GM12878 (cell line): ENCODE measurements around the gene CA9. TPM values are rescaled to one million over a fixed set of nuclear protein-coding genes. Genes with fewer than 3 reads are reported as not detected.

Source experiments
- ATAC-seq: fragments of 200-7000 bp; cut with Tn5 transposase; 3 replicates; pipeline ENCODE4 v1.9.1; 2020; ENCODE audit warnings: mild to moderate bottlenecking, moderate library complexity
- BruUV-seq: library from RNA; stranded (reverse); fragments of 400-500 nt; replicated peaks from 2 replicates; lab custom pipeline; 2021; lab: Mats Ljungman, UMichigan
- CTCF ChIA-PET: fragments of 300-600 bp; sonication (Branson Sonifier 250); formaldehyde crosslinking; extraction: SDS; loops from one replicate; lab custom pipeline; 2021; ENCODE audit warnings: inconsistent platforms; lab: Yijun Ruan, JAX
- POLR2A ChIA-PET: fragments of 350-600 bp; formaldehyde crosslinking; extraction: SDS; loops from one replicate; lab custom pipeline; 2021; ENCODE audit warnings: inconsistent platforms; lab: Charles Lee
- RAD21 ChIA-PET: fragments of 300-600 bp; sonication (Branson Sonifier 250); formaldehyde crosslinking; loops from one replicate; lab custom pipeline; 2023; ENCODE audit warnings: antibody characterized with exemption; ENCODE audit not compliant: unreplicated experiment; lab: Charles Lee
- SMC1A ChIA-PET: fragments of 300-600 bp; sonication (Branson Sonifier 250); formaldehyde crosslinking; loops from one replicate; lab custom pipeline; 2023; ENCODE audit not compliant: unreplicated experiment, uncharacterized antibody; lab: Charles Lee
- DNase-seq: peaks from one replicate; pipeline ENCODE4 v3.0.0-alpha.2; 2011; ENCODE audit warnings: low read depth, low spot score
- FAIRE-seq: peaks from 3 replicates; lab custom pipeline; 2011; peaks lifted over from hg19 to GRCh38; lab: Jason Lieb, UNC
- H2AFZ ChIP-seq: 2 replicates; pipeline ENCODE4 v1.6.0; 2011; ENCODE audit warnings: low read depth, low read length, control low read depth; ENCODE audit not compliant: control insufficient read depth
- H3K27ac ChIP-seq: 2 replicates; pipeline ENCODE4 v1.5.1; 2011; ENCODE audit warnings: control low read depth; ENCODE audit not compliant: control insufficient read depth, insufficient read depth
- H3K27me3 ChIP-seq, 2 experiments: replicated peaks in 1 of 2; 2 replicates each; pipeline versions ENCODE4 v1.6.0 to v1.6.1; 2011; ENCODE audit warnings: low read length in 1 of 2; ENCODE audit not compliant: control insufficient read depth in 2 of 2, insufficient read depth in 2 of 2
- H3K36me3 ChIP-seq, 2 experiments: 2 replicates each; pipeline ENCODE4 v1.5.1; 2011; ENCODE audit warnings: low read length in 1 of 2; ENCODE audit not compliant: control insufficient read depth in 2 of 2, insufficient read depth in 2 of 2
- H3K4me1 ChIP-seq: 2 replicates; pipeline ENCODE4 v1.6.1; 2011; ENCODE audit warnings: mild to moderate bottlenecking, low read length, moderate library complexity, mixed read lengths; ENCODE audit not compliant: control insufficient read depth, insufficient read depth
- H3K4me2 ChIP-seq: 2 replicates; pipeline ENCODE4 v1.6.0; 2011; ENCODE audit warnings: control low read depth; ENCODE audit not compliant: control insufficient read depth, insufficient read depth
- H3K4me3 ChIP-seq: fragments of 200-600 bp; sonication (generic); 2 replicates; pipeline ENCODE4 v1.5.1; 2016
- H3K79me2 ChIP-seq: 2 replicates; pipeline ENCODE4 v1.6.0; 2011; ENCODE audit warnings: low read length; ENCODE audit not compliant: control insufficient read depth, insufficient read depth
- H3K9ac ChIP-seq: 2 replicates; pipeline ENCODE4 v1.8.0; 2011; ENCODE audit warnings: low read length, control low read depth, mixed read lengths; ENCODE audit not compliant: control insufficient read depth, insufficient read depth
- H3K9me3 ChIP-seq: replicated peaks from 3 replicates; pipeline ENCODE4 v1.5.1; 2011; ENCODE audit warnings: mild to moderate bottlenecking, low read length; ENCODE audit not compliant: control insufficient read depth, insufficient read depth
- H4K20me1 ChIP-seq: 2 replicates; pipeline ENCODE4 v1.6.0; 2011; ENCODE audit not compliant: control insufficient read depth, insufficient read depth
- MXI1 ChIP-seq: fragments of 150-350 bp; IDR thresholded peaks from 2 replicates; pipeline ENCODE4 v1.6.1; 2011; ENCODE audit warnings: low read depth, mild to moderate bottlenecking, inconsistent platforms, low read length, improper control_type of control experiment
- POLR2A ChIP-seq: IDR thresholded peaks from 2 replicates; pipeline ENCODE4 v1.6.1; 2011; ENCODE audit warnings: low read depth, mild to moderate bottlenecking, low read length
- SPI1 ChIP-seq: IDR thresholded peaks from 2 replicates; pipeline ENCODE4 v1.6.1; 2011; ENCODE audit warnings: low read depth, mild to moderate bottlenecking, low read length, moderate library complexity, borderline replicate concordance; ENCODE audit not compliant: insufficient read depth
- TCF12 ChIP-seq: IDR thresholded peaks from 2 replicates; pipeline ENCODE4 v1.6.1; 2011; ENCODE audit warnings: low read depth, mild to moderate bottlenecking, low read length
- WGBS: methylation state at CpG from one replicate; pipeline ENCODE4 v1.1.6; 2016; ENCODE audit warnings: low lambda C conversion rate; ENCODE audit not compliant: insufficient replicate concordance, insufficient coverage; ENCODE audit errors: missing lambda C conversion rate; 5-methylcytosine and 5-hydroxymethylcytosine counted together
- in situ Hi-C: fragments of 300-500 bp; cut with MboI; formaldehyde crosslinking; loops from 9 replicates; pipeline ENCODE4 v1.14.3; 2018; ENCODE audit warnings: mixed read lengths
- intact Hi-C: fragments of 100-400 bp; cut with micrococcal nuclease; formaldehyde crosslinking; loops from one replicate; pipeline ENCODE4 v1.14.2; 2022; ENCODE audit not compliant: unreplicated experiment
- polyA plus RNA-seq, 11 experiments: library from polyadenylated mRNA; depleted of rRNA in 4 of 11; unstranded in 6 of 11; stranded (reverse) in 5 of 11; fragments of >200 nt; fragmentation: Nextera tagmentation in 4 of 11; fragmentation: Illumina TruSeq in 1 of 11; extraction: Ambion mirVana in 4 of 11; extraction: Trizol in 1 of 11; gene quantifications; 1 replicate in 1 of 11; 2 replicates in 10 of 11; pipeline versions ENCODE4 v1.2.1 to v1.2.3, GENCODE V29; 2011 to 2016; ENCODE audit warnings: inconsistent platforms in 2 of 11, missing spikeins in 2 of 11, low read depth in 1 of 11
- total RNA-seq, 4 experiments: library from RNA; depleted of rRNA in 3 of 4; stranded (reverse); fragments of >200 nt in 3 of 4; fragmentation: Illumina TruSeq in 1 of 4; extraction: Trizol in 1 of 4; gene quantifications; 2 replicates each; pipeline versions ENCODE4 v1.2.1 to v1.2.3, GENCODE V29; 2013 to 2021
- TF ChIP-seq, protein P1 (sequence below): fragments of 450-650 bp; IDR thresholded peaks from 2 replicates; pipeline ENCODE4 v1.6.1; 2017; ENCODE audit warnings: mild to moderate bottlenecking, moderate library complexity

CA9 gene
- total and polyA plus RNA-seq, 10 of the 15 experiments (the other 5 are each of a cell fraction or from before 2014, with no cell fraction given): 0.53 to 6.6 (median 1.2) TPM

DNA sequence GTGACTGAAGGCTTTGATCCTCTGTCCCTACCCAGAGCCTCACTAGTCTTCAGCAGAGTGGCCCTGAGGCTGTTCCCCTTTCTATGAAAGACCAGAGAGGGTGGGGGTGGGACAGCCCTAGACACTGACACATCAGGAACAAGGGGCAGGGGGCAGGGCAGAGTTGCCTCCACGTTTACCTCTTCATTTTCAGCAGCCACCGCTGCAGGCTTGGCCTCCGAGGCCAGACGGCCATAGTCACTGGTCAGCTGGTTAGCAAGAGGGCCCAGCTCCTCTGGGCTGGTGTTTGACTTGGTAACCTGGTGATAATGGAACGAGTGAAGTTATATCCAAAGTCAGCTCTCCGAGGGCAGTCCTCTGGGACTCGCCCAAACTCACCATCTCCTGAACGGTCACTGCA is 31.6 kb downstream of the CA9 start (continued):
- TF ChIP-seq MXI1 (no peak), TCF12 (no peak), SPI1 (no peak), POLR2A (no peak)

GRCh38 chr9:35705836-35706430 is 32.2 kb downstream of the CA9 start:
- Histone ChIP-seq H3K4me3 (no peak overlapping the region), H3K36me3 (peaks cover 56 to 64% of the 10 kb centered on the region in 2 experiments), H3K4me1 (no peaks in the 10 kb centered on the region), H3K27ac (no peak overlapping the region)
- RAD21 ChIA-PET: no interaction called here
- BruUV-seq: TSS peak; percentile 47
- POLR2A ChIA-PET: interaction anchor here (0.8 kb wide), 1 partner anchor 9 kb away, joined by 3 read pairs; no protein-coding TSS in a partner anchor
- intact Hi-C loops: no loop called here
- TF ChIP-seq, protein P1, sequence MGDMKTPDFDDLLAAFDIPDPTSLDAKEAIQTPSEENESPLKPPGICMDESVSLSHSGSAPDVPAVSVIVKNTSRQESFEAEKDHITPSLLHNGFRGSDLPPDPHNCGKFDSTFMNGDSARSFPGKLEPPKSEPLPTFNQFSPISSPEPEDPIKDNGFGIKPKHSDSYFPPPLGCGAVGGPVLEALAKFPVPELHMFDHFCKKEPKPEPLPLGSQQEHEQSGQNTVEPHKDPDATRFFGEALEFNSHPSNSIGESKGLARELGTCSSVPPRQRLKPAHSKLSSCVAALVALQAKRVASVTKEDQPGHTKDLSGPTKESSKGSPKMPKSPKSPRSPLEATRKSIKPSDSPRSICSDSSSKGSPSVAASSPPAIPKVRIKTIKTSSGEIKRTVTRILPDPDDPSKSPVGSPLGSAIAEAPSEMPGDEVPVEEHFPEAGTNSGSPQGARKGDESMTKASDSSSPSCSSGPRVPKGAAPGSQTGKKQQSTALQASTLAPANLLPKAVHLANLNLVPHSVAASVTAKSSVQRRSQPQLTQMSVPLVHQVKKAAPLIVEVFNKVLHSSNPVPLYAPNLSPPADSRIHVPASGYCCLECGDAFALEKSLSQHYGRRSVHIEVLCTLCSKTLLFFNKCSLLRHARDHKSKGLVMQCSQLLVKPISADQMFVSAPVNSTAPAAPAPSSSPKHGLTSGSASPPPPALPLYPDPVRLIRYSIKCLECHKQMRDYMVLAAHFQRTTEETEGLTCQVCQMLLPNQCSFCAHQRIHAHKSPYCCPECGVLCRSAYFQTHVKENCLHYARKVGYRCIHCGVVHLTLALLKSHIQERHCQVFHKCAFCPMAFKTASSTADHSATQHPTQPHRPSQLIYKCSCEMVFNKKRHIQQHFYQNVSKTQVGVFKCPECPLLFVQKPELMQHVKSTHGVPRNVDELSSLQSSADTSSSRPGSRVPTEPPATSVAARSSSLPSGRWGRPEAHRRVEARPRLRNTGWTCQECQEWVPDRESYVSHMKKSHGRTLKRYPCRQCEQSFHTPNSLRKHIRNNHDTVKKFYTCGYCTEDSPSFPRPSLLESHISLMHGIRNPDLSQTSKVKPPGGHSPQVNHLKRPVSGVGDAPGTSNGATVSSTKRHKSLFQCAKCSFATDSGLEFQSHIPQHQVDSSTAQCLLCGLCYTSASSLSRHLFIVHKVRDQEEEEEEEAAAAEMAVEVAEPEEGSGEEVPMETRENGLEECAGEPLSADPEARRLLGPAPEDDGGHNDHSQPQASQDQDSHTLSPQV: no peak
- TF ChIP-seq, all 136 proteins: peak for 0
- WGBS: 91% methylated on average over 7 of the region's 7 CpGs
- in situ Hi-C loops: no loop called here
- ATAC-seq (no peak), DNase-seq (no peak), FAIRE-seq (no peak)
- Histone ChIP-seq H3K9me3 (no peaks in the 10 kb centered on the region), H3K9ac (no peak overlapping the region), H2AFZ (no peak overlapping the region), H4K20me1 (no peaks in the 10 kb centered on the region), H3K79me2 (no peaks in the 10 kb centered on the region), H3K4me2 (no peak overlapping the region), H3K27me3 (no peaks in the 10 kb centered on the region)
- CTCF ChIA-PET: interaction anchor here (1.4 to 4.1 kb wide), 2 partner anchors 9 to 36 kb away, joined by 3 to 33 read pairs; no protein-coding TSS in a partner anchor
- SMC1A ChIA-PET: interaction anchor here (2.2 kb wide), 1 partner anchor 22 kb away, joined by 5 read pairs; no protein-coding TSS in a partner anchor
